Fibroblast of villous mesenchyme (primary cell): ENCODE results near the gene RIPOR3. TPM values are rescaled to one million over a fixed set of nuclear protein-coding genes. Genes with fewer than 3 reads are reported as not detected.
"Not testable (repeated sequence)": the region's sequence is repeated elsewhere in the genome, so short reads cannot be mapped to it uniquely, and the experiment has no call there.

Source experiments
- DNase-seq: peaks from one replicate; pipeline ENCODE4 v3.0.0-alpha.2; 2010; ENCODE audit warnings: low read depth
- H3K4me3 ChIP-seq: 2 replicates; pipeline ENCODE4 v1.5.1; 2011; ENCODE audit warnings: low read depth, mild to moderate bottlenecking, low read length
- small RNA-seq: library from RNA; depleted of rRNA; stranded (forward); fragments of <200 nt; gene quantifications from one replicate; pipeline ENCODE3, GENCODE V24; 2012
- total RNA-seq: library from RNA; depleted of rRNA; stranded (reverse); fragments of >200 nt; gene quantifications from 2 replicates; pipeline ENCODE4 v1.2.3, GENCODE V29; 2012
- TF ChIP-seq, protein P1 (sequence below): IDR thresholded peaks from 2 replicates; pipeline ENCODE4 v1.5.1; 2012; ENCODE audit warnings: low read depth, mild to moderate bottlenecking, low read length; ENCODE audit not compliant: insufficient read depth

The RIPOR3 gene
- total RNA-seq, 1 donor: 28.1 TPM

DNA sequence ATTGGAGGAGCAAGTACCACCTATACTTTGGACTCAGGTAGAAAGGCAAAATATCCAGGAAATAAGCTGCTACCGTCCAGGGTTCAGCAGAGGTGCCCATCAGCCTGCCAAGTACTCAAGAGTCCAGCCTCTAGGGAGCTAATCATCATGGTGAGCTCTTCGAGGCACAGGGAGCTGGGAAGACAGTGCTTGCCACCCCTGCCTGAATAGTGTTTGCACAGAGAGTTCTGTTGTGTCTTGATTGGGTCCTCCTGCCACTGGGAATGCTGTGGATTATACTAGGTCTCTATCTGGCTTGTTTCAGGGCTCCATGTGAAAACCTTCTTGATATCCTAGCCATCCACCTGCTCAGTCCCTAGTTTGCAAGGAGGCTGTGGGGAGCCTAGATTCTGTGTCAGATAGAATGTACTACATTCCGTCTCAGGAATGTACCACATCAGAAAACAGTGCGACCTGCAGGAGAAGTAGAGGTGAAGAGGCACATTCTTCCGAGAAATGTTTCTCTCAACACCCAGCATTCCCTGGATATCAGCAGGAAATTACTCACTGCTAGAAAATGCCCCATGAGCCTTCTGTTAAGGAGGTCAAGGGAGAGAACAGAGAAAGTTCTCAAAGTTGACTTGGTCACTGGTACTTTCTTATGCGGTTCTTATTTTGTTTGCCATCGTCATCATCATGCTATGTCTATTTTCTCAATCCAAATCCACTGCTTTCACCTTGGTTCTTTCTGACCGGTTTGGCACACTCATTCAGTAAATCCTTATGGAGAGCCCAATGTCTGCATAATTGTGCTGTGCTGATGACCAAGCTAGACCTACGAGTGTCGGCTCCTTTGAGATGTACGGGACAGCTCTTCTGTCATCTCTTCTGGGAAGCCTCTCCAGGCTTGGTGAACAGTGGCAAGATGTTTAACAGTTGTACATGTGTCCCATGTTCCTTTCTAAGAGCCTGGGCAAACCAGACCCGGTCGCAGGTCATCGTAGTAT, 150.4 kb downstream of the RIPOR3 start:
- TF ChIP-seq, protein P1, sequence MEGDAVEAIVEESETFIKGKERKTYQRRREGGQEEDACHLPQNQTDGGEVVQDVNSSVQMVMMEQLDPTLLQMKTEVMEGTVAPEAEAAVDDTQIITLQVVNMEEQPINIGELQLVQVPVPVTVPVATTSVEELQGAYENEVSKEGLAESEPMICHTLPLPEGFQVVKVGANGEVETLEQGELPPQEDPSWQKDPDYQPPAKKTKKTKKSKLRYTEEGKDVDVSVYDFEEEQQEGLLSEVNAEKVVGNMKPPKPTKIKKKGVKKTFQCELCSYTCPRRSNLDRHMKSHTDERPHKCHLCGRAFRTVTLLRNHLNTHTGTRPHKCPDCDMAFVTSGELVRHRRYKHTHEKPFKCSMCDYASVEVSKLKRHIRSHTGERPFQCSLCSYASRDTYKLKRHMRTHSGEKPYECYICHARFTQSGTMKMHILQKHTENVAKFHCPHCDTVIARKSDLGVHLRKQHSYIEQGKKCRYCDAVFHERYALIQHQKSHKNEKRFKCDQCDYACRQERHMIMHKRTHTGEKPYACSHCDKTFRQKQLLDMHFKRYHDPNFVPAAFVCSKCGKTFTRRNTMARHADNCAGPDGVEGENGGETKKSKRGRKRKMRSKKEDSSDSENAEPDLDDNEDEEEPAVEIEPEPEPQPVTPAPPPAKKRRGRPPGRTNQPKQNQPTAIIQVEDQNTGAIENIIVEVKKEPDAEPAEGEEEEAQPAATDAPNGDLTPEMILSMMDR: peak; percentile 11
- no peak overlapping the region for H3K4me3 ChIP-seq
- peak; percentile 91 for DNase-seq

DNA sequence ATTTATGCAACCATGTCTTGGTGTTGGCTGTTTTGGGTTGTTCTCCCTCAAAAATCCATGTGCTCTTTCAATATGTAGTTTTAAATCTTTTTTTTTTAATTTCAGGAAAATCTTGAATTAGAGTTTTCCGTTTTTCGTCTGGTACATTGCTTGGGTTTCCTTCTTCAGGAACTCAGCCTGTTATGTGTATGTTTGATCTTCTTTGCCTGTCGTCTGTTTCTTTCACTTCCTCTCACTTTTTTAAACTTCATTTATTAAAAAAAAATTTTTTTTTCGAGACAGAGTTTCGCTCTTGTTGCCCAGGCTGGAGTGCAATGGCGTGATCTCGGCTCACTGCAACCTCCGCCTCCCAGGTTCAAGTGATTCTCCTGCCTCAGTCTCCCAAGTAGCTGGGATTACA, 151.5 kb downstream of the RIPOR3 start:
- not testable (repeated sequence) for DNase-seq, H3K4me3 ChIP-seq

DNA sequence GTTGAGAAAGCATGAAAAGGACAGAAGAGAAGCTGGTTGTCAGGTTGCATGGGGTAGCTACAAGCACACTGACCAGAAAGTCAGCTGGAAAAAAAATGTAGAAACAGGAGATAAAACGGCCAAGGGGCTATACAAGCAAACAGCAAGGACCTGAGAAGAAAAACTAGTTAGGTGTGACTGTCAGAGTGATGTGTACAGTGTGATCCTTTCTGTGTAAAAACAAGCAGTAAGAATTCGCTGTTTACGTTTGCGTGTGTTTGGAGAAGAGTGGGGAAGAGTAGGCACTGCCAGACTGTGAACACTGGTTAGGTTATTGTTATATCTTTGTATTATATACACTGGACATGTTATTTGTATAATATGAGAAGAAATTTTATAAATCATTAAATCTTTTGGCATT, 153.1 kb downstream of the RIPOR3 start:
- no peak for DNase-seq
- TF ChIP-seq, protein P1: no peak
- no peak overlapping the region for H3K4me3 ChIP-seq

DNA sequence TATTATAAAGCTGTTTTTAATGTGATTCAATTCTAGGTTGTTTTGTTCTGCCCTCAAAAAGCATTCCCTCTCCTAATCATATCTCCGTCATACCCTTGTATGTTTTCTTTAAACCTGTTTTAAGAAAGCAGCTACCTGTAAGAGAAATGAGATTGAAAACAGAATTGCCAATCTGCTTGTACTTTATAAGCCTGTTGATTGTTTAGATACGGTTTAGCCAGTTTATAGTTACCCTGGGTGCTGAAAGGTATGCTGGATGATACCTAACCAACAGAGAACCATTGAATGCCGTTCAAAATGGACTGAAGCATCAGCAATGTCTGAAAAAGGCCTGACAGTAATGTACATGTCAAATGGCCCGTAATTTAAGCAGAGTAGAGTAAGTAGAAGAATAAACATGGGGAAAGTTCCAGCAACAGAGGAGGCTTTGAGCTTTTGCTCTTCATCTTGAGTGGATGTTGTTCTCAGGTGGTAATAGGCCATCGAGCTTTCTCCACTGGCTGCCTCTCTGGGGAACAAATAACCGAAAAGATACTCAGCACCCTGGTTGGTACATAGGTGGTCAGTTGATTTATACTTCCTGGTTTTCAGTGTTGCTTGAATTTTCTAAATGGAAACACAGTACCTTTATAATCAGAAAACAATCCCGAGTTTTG, 153.7 kb downstream of the RIPOR3 start:
- no peak for DNase-seq
- TF ChIP-seq, protein P1: no peak
- no peak overlapping the region for H3K4me3 ChIP-seq

DNA sequence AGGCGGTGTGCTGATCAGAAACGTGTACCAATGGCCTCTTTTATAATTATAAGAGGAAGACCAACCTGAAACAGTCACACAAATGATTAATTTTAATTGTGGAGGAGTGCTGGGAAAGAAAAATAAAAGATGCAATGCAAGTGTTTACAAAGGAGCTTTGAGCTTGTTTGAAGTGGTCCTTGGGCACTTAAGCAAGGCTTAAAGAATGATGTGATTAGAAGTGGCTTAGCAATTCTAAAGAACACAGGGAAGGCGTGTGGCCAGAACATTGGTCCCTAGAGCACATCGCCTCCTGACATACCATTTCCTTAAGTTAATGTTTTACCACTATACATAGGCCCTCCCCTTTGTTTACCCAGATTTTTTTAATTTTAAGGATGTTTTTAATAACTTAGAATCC, 155.0 kb downstream of the RIPOR3 start:
- TF ChIP-seq, protein P1: no peak

More for the DNA sequence above, 155.0 kb downstream of the RIPOR3 start:
- DNase-seq: no peak
- no peak overlapping the region for H3K4me3 ChIP-seq

Small RNA genes lying within 50 kb of the gene (small RNA-seq; reads per million reads assigned to genes)
- gene MIR1302-5: not detected
- not detected for gene MIR645
- gene RF00019: not detected

Other genes starting within 250 kb of the RIPOR3 start
- 27.1 and 45.3 TPM in 2 replicates for gene PTPN1, start 181.2 kb downstream of the RIPOR3 start, total RNA-seq
- 1.6 and 6.5 TPM in 2 replicates for gene PARD6B, start 40.0 kb upstream of the RIPOR3 start, total RNA-seq
- 7.3 and 11.9 TPM in 2 replicates for gene BCAS4, start 103.5 kb upstream of the RIPOR3 start, total RNA-seq
- 26.7 and 26.8 TPM in 2 replicates for gene ADNP, start 239.9 kb upstream of the RIPOR3 start, total RNA-seq